A549 (cell line): ENCODE results near the gene ITGB2.

ENCODE experiments used
- CBX8 ChIP-seq: fragments of 200-600 bp; sonication (generic); IDR thresholded peaks from 2 replicates; pipeline ENCODE4 v1.6.1; 2016
- CEBPB ChIP-seq, 2 experiments: fragments of >200 bp in 1 of 2; sonication (Bioruptor Twin) in 1 of 2; formaldehyde crosslinking in 1 of 2; IDR thresholded peaks; 2 replicates each; pipeline ENCODE4 v1.6.1; 2012 to 2016
- JUN ChIP-seq, 2 experiments: fragments of >200 bp; sonication (Bioruptor Twin); formaldehyde crosslinking; IDR thresholded peaks; 2 replicates in 1 of 2; 3 replicates in 1 of 2; pipeline ENCODE4 v1.6.1; 2016 to 2017
- KDM1A ChIP-seq: fragments of 200-600 bp; sonication (generic); IDR thresholded peaks from 2 replicates; pipeline ENCODE4 v1.6.1; 2016; ENCODE audit warnings: low read depth, mild to moderate bottlenecking
- MYC ChIP-seq: IDR thresholded peaks from 2 replicates; pipeline ENCODE4 v1.6.1; 2012; ENCODE audit warnings: mild to moderate bottlenecking, inconsistent platforms, low read length, improper control_type of control experiment, borderline replicate concordance
- NPAS2 ChIP-seq: fragments of 250-450 bp; sonication (Bioruptor Pico); IDR thresholded peaks from 2 replicates; pipeline ENCODE4 v1.8.0; 2022; ENCODE audit warnings: mild to moderate bottlenecking, moderate library complexity, borderline replicate concordance
- POLR2A ChIP-seq: IDR thresholded peaks from 2 replicates; pipeline ENCODE4 v1.6.1; 2012; ENCODE audit warnings: mild to moderate bottlenecking, low read length
- RAD21 ChIP-seq, 2 experiments: fragments of >200 bp in 1 of 2; sonication (Bioruptor Twin) in 1 of 2; formaldehyde crosslinking in 1 of 2; IDR thresholded peaks in 1 of 2; conservative IDR thresholded peaks in 1 of 2; 2 replicates in 1 of 2; 3 replicates in 1 of 2; pipeline ENCODE4 v1.6.1; 2012 to 2018; ENCODE audit warnings: inconsistent platforms in 1 of 2
- TF ChIP-seq, protein P1 (sequence below): fragments of >200 bp; sonication (Bioruptor Twin); formaldehyde crosslinking; IDR thresholded peaks from 3 replicates; pipeline ENCODE4 v1.5.1; 2016
- TF ChIP-seq, protein P2 (sequence below): IDR thresholded peaks from 2 replicates; pipeline ENCODE4 v1.6.1; 2012
- TF ChIP-seq, protein P3 (sequence below): fragments of 450-650 bp; IDR thresholded peaks from 2 replicates; pipeline ENCODE4 v1.6.1; 2014; ENCODE audit warnings: antibody characterized with exemption
- TF ChIP-seq, protein P4 (sequence below): fragments of 150-350 bp; IDR thresholded peaks from 2 replicates; pipeline ENCODE4 v1.6.1; 2014; ENCODE audit warnings: low read depth, mild to moderate bottlenecking, low read length

DNA sequence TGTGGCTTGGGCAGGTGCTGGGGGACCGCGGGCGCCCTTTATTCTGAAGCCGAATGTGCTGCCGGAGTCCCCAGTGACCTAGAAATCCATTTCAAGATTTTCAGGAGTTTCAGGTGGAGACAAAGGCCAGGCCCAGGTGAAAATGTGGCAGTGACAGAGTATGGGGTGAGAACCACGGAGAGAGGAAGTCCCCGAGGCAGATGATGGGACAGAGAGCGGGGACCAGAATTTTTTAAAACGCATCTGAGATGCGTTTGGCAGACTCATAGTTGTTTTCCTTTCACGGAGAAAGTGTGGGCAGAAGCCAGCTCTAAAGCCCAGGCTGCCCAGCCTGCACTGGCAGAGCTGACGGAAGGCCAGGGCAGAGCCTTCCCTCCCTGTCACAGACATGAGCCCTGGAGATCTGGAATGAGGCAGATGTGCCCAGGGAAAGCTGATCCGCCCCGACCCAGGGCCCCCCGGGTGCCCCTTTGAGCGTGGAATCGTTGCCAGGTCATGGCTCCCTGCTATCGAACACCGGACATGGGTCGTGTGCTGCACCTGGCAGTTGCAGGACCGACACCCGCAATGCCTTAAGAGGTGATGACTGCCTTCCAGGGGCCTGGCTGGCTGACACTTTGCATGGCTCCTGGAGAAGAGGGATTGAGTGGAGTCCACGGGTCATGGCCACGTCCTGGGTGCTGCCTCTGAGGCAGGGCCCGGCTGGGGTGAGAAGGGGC lies 12.7 kb upstream of the ITGB2 start:
- TF ChIP-seq, protein P1, sequence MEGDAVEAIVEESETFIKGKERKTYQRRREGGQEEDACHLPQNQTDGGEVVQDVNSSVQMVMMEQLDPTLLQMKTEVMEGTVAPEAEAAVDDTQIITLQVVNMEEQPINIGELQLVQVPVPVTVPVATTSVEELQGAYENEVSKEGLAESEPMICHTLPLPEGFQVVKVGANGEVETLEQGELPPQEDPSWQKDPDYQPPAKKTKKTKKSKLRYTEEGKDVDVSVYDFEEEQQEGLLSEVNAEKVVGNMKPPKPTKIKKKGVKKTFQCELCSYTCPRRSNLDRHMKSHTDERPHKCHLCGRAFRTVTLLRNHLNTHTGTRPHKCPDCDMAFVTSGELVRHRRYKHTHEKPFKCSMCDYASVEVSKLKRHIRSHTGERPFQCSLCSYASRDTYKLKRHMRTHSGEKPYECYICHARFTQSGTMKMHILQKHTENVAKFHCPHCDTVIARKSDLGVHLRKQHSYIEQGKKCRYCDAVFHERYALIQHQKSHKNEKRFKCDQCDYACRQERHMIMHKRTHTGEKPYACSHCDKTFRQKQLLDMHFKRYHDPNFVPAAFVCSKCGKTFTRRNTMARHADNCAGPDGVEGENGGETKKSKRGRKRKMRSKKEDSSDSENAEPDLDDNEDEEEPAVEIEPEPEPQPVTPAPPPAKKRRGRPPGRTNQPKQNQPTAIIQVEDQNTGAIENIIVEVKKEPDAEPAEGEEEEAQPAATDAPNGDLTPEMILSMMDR, result no peak
- TF ChIP-seq, protein P2, sequence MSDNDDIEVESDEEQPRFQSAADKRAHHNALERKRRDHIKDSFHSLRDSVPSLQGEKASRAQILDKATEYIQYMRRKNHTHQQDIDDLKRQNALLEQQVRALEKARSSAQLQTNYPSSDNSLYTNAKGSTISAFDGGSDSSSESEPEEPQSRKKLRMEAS, result no peak
- TF ChIP-seq KDM1A, result no peak
- no peak for TF ChIP-seq RAD21 (conservative IDR thresholded peaks at IDR 0.05 in 1 of 2, IDR thresholded peaks at IDR 0.05 in 1 of 2)
- TF ChIP-seq CBX8, result no peak
- no peak for TF ChIP-seq POLR2A
- no peak for TF ChIP-seq CEBPB (IDR thresholded peaks at IDR 0.05)
- no peak for TF ChIP-seq NPAS2 (CRISPR knock-in tag)
- TF ChIP-seq, protein P3, sequence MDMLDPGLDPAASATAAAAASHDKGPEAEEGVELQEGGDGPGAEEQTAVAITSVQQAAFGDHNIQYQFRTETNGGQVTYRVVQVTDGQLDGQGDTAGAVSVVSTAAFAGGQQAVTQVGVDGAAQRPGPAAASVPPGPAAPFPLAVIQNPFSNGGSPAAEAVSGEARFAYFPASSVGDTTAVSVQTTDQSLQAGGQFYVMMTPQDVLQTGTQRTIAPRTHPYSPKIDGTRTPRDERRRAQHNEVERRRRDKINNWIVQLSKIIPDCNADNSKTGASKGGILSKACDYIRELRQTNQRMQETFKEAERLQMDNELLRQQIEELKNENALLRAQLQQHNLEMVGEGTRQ, result no peak
- TF ChIP-seq JUN (IDR thresholded peaks at IDR 0.05), result no peak
- no peak for TF ChIP-seq MYC
- TF ChIP-seq, protein P4, sequence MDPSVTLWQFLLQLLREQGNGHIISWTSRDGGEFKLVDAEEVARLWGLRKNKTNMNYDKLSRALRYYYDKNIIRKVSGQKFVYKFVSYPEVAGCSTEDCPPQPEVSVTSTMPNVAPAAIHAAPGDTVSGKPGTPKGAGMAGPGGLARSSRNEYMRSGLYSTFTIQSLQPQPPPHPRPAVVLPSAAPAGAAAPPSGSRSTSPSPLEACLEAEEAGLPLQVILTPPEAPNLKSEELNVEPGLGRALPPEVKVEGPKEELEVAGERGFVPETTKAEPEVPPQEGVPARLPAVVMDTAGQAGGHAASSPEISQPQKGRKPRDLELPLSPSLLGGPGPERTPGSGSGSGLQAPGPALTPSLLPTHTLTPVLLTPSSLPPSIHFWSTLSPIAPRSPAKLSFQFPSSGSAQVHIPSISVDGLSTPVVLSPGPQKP, result no peak
